Raji (cell line): Measurements from ENCODE around the gene NOXA1.

Experiments
- POLR2A ChIP-seq: IDR thresholded peaks from 2 replicates; pipeline ENCODE4 v1.6.1; 2011; ENCODE audit warnings: low read depth, low read length, control low read depth; ENCODE audit not compliant: insufficient read depth

Gene NOXA1

DNA sequence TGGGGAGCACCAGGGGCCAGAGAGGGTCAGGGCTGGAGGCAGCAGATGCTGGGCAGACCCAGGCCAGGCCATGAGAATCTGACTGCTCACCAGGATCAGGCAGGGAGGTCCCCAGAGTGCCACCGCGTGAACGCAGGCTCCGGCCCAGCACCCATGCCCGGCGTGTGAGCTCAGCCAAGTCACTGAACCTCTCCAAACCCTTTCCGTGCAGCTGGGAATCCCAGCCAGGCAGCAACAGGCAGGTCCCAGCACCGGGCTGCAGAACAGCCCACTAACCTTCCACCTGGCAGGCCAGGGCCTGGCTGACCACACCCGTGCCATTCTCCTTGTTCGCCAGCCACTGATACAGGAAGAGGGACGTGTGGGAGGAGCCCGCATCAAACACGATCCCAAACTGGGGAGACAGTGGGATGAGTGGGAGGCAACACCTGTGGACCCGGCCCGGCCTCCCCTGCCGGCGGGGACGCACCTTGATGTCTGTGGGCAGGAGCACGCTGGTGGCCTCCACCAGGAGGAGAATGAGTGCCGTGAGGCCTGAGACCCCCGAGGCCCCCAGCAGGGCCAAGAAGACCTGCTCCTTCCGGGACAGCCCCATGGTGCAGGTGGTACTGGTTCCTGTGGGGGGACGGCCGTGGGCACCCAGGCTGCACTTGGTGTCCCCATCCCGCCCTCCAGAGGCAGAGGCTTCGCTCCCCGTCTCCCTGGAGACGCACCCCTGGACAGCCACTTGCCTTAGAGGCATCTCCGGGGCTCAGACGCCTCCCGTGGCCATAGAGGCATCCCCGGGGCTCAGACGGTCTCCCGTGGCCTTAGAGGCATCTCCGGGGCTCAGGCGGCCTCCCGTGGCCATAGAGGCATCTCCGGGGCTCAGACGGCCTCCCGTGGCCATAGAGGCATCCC is 14.7 kb downstream of the NOXA1 start:
- no peak for TF ChIP-seq POLR2A

DNA sequence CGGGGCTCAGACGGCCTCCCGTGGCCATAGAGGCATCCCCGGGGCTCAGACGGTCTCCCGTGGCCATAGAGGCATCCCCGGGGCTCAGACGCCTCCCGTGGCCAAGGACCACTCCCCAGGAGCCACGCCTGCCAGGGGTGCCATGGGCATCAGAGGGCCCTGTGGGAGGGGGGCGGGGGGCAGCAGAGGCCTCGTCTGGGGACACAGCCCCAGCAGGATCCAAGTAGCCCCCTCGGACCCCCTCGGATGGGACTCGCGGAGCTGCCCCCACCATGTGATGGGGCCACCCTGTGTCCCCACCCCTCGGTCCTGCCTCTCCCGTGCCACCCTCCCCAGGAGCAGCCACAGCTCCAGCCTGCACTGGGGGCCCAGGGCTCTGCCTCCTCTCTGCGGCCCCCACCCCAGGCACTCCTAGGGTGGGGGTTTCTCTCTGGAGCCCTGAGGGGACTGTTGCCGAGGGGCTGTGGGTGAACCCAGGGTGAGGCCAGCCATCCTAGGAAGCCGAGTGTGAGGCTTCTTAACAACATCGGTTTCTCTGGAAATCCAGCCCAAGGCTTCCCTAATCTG is 15.5 kb downstream of the NOXA1 start:
- no peak for TF ChIP-seq POLR2A

DNA sequence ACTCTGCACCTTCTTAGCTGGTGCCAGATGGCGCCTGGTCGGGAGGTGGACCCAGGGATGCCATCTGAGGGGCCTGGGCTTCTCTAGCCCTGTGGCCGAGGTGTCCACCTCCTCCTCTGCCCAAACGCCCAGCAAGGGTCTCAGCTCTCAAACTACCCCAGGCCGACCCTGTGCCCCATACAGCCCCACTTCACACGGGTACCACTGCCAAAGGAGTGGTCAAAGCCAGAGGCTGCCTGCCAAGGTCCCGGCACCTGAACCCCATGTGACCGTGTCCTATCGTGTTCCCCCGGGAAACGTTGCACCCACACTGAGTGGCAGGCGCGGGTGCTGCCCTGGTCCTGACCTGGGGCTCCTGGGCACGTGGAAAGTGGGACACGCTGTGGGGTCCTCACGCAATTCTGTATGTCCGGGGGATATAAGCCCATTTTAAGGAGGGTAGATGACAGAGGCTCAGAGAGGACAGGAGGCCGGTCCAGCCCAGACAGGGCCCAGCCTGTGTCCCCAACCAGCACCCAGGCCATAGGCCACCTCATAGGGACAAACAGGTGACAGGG is 16.0 kb downstream of the NOXA1 start:
- no peak for TF ChIP-seq POLR2A

DNA sequence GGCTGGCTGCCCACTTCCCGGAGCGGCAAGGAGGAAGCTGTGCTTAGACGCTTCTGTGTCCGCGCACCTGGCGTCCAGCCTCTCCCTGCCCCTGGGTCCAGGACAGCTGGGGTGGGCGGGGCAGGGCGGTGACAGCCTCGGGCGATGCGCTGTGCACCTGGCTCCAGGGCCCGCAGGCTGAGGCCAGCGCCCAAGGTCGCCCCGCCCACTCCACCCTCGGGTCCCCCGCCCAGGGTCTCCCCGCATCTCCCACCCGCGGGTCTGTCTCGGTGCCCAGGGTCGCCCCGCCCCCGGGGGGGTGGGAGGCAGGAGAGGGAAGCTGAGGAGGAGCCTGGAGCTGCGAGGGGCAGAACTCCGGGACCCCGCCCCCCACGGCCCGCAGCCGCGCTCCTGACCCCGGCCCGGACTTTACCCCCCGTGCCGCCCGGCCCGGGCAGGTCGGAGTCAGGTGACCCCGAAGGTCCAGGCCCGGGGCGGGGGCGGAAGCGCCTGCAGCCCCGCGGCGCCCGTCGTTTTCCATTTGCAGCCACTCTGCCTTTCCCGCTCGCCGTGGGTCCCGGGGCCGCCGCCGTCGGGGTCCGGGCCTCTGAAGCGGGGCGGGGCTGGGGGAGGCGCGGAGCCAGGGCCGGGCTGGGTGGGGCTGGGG is 18.2 kb downstream of the NOXA1 start, which contains the start of gene ENTPD8:
Gene ENTPD8, minus strand, starts transcription at position 69 of the 646 bp plus-strand sequence. CDS start 3,072 bp downstream, outside the sequence.
- TF ChIP-seq POLR2A: no peak

DNA sequence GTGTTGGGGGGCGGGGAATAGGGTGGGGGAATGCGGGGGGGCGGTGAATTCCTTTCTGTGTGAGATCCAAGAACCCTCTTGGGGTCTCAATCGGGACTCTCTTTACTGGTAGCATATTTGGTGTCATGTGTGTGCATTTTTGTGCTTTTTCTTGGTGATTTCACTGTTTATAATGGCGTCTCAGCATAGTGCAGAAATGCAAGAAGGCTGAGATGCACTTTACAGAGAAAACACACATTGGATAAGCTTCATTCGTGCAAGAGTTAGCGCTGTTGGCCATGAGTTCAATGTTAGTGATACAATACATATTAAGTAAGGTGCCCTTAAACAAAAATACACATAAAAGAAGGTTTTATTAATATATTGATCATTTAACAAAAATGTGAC is 18.7 kb downstream of the NOXA1 start:
- no peak for TF ChIP-seq POLR2A

DNA sequence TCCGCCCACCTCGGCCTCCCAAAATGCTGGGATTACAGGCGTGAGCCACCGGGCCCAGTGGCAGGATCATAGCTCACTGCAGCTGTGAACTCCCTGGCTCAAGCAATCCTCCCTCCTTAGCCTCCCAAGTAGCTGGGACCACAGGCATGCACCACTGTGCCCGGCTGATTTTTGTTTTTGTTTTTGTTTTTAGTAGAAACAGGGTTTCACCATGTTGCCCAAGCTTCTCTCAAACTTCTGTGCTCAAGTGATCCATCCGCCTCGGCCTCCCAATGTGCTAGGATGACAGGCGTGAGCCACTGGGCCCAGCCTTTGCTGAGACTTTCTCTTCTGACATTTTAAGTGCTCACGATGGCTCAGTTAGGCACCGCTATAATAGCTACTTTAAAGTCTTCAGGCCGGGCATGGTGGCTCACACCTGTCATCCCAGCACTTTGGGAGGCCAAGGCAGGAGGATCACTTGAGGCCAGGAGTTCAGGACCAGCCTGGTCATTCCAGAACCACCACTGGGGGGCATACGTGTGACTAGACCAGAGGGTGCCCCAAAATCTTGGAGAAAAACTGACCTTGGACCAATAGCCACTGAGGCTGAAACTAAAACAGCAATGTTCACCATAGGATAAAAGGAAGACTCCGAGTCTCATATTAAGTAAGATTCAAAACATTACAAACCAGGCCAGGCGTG is 21.1 kb downstream of the NOXA1 start:
- TF ChIP-seq POLR2A: no peak

DNA sequence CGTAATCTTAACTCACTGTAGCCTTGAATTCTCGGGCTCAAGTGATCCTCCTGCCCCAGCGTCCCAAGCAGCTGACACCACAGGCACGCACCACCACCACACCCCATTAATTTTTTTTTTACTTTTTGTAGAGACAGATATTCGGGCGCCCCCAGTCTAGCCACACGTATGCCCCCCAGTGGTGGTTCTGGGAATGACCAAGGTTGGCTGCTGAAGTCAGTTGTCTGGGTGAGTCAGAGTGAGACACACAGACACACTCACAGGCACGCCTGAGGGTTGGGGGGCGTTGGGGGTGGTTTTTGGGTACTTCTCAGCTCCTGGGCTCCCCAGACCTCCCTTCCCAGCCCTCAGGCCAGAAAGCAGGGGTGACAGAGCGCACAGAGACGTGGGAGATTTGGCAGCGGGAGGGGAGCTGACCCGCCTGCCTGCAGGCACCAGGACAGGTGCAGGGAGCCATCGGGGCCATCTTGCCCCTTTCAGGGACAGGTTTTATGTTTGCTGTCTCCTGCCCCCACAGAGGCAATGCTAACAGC is 22.1 kb downstream of the NOXA1 start:
- no peak for TF ChIP-seq POLR2A

DNA sequence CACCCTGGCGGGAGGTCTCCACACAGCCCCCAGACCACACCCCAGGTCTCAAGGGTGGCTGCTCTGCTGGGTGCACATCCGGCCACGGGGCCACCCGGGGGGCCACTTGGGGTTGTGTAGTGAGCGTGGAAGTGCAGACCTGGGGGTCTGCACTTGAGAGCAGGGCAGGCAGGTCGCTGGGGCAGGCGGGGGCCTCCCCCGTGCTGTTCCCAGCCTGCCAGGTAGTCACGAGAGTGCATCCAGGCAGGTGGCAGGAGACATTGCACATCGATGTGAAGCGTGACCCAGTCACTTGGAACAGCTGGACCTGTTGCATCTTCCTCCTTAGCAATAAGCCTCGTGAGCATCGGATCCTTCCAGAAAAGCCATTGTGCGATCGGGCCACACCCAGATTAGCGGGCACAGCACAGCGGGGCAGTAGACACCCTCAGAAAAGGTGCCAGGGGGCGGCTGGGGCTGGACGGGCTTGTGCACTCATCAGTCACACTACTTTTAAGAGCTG is 22.8 kb downstream of the NOXA1 start:
- TF ChIP-seq POLR2A: no peak

DNA sequence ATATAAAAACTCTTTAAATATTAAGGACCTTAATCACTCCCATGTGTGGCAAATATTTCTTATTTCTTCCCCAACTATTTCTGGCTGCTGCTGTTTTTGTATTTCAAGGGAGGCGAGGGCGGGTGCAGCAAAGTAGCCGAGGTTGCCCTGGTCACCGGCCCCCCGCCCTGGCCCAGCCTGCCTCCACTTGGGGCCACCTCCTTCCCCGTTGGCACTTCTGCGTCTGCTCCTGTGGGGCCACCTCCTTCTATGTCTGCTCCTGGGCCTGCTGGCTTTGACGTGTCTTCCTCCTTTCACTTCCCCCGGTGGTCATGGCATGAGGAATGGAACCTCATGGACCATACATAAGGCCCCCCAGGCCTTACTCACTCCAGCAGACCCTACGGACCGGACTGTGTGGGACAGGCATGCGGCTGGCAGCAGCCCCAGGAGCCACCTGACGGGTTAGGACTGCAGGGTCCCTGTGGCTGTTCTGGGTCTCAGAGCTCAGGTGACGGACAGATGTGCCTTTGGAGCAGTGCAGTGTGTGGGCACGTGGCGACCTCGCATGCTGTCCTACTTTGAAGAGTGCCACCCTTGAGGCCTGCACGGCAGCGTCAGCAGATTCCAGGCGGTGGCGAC is 23.8 kb downstream of the NOXA1 start:
- no peak for TF ChIP-seq POLR2A

DNA sequence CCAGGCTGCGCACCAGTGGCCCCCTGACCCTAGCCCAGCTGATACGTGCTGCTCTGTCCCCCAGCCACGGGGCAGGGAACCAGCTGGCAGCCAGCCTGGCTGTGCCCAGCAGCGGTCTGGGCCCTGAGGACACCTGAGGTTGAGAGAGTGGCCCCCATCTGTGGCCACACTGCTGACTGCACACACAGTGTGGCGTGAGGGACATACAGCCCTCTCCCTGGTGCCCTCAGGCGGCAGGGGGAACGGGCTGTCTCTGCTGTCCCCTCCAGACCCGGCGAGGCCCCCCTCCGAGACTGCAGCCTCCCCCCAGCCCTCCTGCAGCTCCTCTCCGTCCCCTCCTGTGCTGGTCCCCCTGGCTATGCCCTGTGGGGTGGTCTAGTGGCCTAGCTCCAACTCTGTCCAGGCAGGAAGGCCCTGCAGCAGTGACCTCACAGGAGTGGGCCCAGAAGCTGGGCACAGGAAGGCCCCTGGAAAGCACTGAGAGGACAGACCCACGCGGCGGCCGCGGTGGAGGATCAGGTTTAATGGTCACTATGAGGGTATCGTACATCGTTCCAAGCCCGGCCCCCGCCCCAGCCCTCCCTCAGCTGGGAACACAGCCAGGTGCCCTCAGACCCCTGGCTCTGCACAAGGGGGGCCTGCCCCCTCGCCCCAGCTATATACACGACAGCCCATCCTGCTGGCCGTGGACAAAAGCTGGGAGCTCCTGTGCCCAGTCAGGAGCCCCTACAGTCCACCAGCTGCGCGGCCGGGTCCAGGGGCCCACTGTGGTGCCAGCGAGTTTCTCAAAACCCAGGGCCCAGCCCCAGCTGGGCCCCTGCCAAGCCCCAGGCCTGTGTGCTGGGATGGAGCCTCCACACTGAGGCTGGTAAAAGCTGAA is 24.8 kb downstream of the NOXA1 start:
- no peak for TF ChIP-seq POLR2A

DNA sequence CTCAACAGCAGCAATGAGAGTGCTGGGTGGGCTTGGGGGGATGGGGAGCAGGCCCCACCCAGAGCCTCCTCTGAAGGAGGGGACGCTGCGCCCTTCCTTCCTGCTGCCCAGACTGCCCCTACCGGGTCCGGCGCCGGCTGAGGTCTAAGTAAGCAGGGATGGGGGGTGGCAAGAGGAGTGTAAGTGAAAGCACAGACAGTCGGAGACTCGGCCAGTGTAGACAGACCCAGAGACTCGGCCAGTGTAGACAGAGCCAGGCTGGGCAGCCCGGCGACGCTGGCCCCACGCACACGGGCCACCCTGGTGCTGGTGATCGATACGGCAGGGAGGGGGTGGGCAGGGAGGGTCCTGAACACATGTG is 25.4 kb downstream of the NOXA1 start:
- TF ChIP-seq POLR2A: no peak

DNA sequence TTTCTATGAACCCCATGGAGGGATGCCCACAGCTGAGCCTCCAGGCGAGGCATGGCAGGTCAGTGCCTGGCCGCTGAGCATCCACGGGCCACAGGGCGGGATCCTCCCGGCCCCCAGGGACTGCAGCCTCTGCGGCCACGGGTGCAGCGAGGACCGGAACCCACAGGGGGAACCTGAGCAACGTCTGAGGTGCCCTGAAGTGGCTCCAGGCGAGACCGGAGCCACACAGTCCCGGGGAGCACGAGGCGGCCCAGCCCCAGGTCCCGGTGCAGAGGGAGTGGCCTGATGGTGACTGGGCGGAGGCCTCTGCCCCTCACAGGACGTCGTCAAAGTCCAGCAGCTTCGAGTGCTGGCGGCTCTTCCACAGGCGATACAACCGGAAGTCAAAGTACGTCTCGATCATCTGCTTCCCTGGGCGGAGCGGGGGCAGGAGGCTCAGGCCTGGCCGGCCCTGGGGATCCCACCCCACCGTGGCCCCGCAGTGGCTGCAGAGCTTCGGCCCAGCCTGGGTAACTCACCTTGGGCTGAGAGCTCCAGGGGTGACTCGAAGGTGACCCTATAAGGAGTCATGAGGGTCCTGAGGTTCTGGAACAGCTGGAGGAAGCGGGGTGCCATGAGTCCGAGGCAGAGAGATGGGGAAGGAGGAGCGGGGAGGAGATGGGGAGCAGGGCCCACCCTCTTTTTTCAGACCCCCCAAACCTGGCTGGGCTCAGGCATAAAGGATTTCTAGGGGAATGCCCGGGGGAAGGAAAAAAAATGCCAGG is 26.1 kb downstream of the NOXA1 start:
- no peak for TF ChIP-seq POLR2A
